Ascending aorta (tissue), 2 donors: ENCODE data around the gene KRTAP5-4. TPM values are rescaled to one million over a fixed set of nuclear protein-coding genes. Genes with fewer than 3 reads are reported as not detected.

Experiments
- DNase-seq, 2 donors: peaks; one replicate each; pipeline ENCODE4 v3.0.0-alpha.2; 2019; ENCODE audit warnings: low spot score in 2 of 2
- H3K27ac ChIP-seq, 2 donors: fragments of 200-600 bp; sonication (generic); one replicate each; pipeline ENCODE4 v1.5.1; 2016 to 2017; ENCODE audit warnings: mild to moderate bottlenecking in 1 of 2
- H3K27me3 ChIP-seq: fragments of 200-600 bp; sonication (generic); one replicate; pipeline ENCODE4 v1.5.1; 2017
- H3K36me3 ChIP-seq, 2 donors: fragments of 200-600 bp; sonication (generic); one replicate each; pipeline ENCODE4 v1.5.1; 2016
- H3K4me1 ChIP-seq, 2 donors: fragments of 200-600 bp; sonication (generic); one replicate each; pipeline ENCODE4 v1.5.1; 2016 to 2017; ENCODE audit warnings: mild to moderate bottlenecking in 1 of 2
- H3K4me3 ChIP-seq, 2 donors: fragments of 200-600 bp; sonication (generic); one replicate each; pipeline ENCODE4 v1.5.1; 2016 to 2017; ENCODE audit warnings: mild to moderate bottlenecking in 1 of 2
- H3K9me3 ChIP-seq, 2 donors: fragments of 200-600 bp; sonication (generic); one replicate each; pipeline ENCODE4 v1.5.1; 2016
- CTCF ChIP-seq, 3 experiments: fragments of 200-600 bp in 2 of 3; fragments of 450-650 bp in 1 of 3; sonication (generic) in 2 of 3; IDR thresholded peaks; one replicate each; pipeline ENCODE4 v1.5.1; 2016 to 2019; ENCODE audit warnings: antibody characterized with exemption in 3 of 3, mild to moderate bottlenecking in 1 of 3, moderate library complexity in 1 of 3
- intact Hi-C: fragments of 100-400 bp; cut with DNase I; formaldehyde crosslinking; loops from one replicate; pipeline ENCODE4 v1.15.1; 2023
- total RNA-seq: library from RNA; depleted of rRNA; stranded (reverse); fragments of >200 nt; gene quantifications from one replicate; pipeline ENCODE4 v1.1.0, GENCODE V29; 2016

Gene KRTAP5-4
- total RNA-seq, 1 donor from 2014 or later = not detected

- Histone ChIP-seq H3K27ac (no peak overlapping the region), H3K4me3 (no peak overlapping the region), H3K36me3 (no peaks in the 10 kb centered on the region), H3K9me3 (no peaks in the 10 kb centered on the region), H3K4me1 (no peaks in the 10 kb centered on the region), H3K27me3 (no peaks in the 10 kb centered on the region)
- no peak for TF ChIP-seq CTCF (IDR thresholded peaks at IDR 0.05)
- no peak for DNase-seq
- intact Hi-C loops = no loop called here
Measured at GRCh38 chr11:1653541-1654387, 31.8 kb upstream of the KRTAP5-4 start.

GRCh38 chr11:1652771-1653540 is 31.0 kb upstream of the KRTAP5-4 start:
- no peaks in the 10 kb centered on the region for H3K27me3 ChIP-seq
- peak in 1 of 2 donors; percentile 83 for DNase-seq
- intact Hi-C loops = loop anchor here (1.0 kb wide), 2 partner anchors 179 to 499 kb away; no protein-coding TSS in a partner anchor
- H3K27ac ChIP-seq = no peak overlapping the region
- H3K4me1 ChIP-seq = no peaks in the 10 kb centered on the region
- no peaks in the 10 kb centered on the region for H3K36me3 ChIP-seq
- H3K4me3 ChIP-seq = no peak overlapping the region
- no peaks in the 10 kb centered on the region for H3K9me3 ChIP-seq
- peak; percentile 92 to 99 (median 96) for TF ChIP-seq CTCF (IDR thresholded peaks at IDR 0.05)

GRCh38 chr11:1652442-1652770 is 30.5 kb upstream of the KRTAP5-4 start:
- no peak for DNase-seq
- Histone ChIP-seq H3K4me3 (no peak overlapping the region), H3K27me3 (no peaks in the 10 kb centered on the region), H3K4me1 (no peaks in the 10 kb centered on the region), H3K9me3 (no peaks in the 10 kb centered on the region), H3K27ac (no peak overlapping the region), H3K36me3 (no peaks in the 10 kb centered on the region)
- TF ChIP-seq CTCF (IDR thresholded peaks at IDR 0.05) = no peak
- intact Hi-C loops = loop anchor here (1.0 kb wide), 2 partner anchors 180 to 500 kb away; no protein-coding TSS in a partner anchor

- Histone ChIP-seq H3K4me1 (no peaks in the 10 kb centered on the region), H3K9me3 (no peaks in the 10 kb centered on the region), H3K27me3 (no peaks in the 10 kb centered on the region), H3K27ac (no peak overlapping the region), H3K36me3 (no peaks in the 10 kb centered on the region), H3K4me3 (no peak overlapping the region)
- intact Hi-C loops = loop anchor here (1.0 kb wide), 2 partner anchors 180 to 500 kb away; no protein-coding TSS in a partner anchor
- no peak for TF ChIP-seq CTCF (IDR thresholded peaks at IDR 0.05)
- no peak for DNase-seq
Measured at GRCh38 chr11:1652026-1652425, 30.1 kb upstream of the KRTAP5-4 start.

GRCh38 chr11:1651411-1651980 is 29.6 kb upstream of the KRTAP5-4 start:
- H3K36me3 ChIP-seq = no peaks in the 10 kb centered on the region
- H3K27me3 ChIP-seq = no peaks in the 10 kb centered on the region
- no peak overlapping the region for H3K27ac ChIP-seq
- H3K4me3 ChIP-seq = no peak overlapping the region
- H3K9me3 ChIP-seq = no peaks in the 10 kb centered on the region
- TF ChIP-seq CTCF (IDR thresholded peaks at IDR 0.05) = no peak
- DNase-seq = peak in 1 of 2 donors; percentile 8
- intact Hi-C loops = no loop called here
- no peaks in the 10 kb centered on the region for H3K4me1 ChIP-seq
